ENCODE results near the gene TBC1D14. TPM values are rescaled to one million over a fixed set of nuclear protein-coding genes. Genes with fewer than 3 reads are reported as not detected.

The TBC1D14 gene
- total and polyA plus RNA-seq, 2 of the 8 experiments (the other 6 are each of a cell fraction or from before 2014, with no cell fraction given) = 45.6 to 48.2 TPM

DNA sequence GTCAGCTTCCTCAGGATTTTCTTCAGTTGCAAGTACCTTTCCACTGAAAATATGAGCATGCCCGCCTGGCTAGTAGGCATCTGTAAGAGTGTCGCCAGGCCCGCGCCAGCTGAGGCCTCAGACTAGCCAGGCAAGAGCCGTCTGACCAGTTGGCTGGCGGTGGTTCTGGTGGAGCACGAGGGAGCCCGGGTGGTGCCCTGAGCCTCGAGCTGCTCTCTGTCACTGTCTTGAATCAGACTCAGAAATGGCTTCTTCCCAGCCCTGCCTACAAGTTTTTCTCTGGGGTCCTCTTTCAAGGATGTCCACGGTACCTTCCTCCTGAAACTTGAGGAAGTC is 146.3 kb downstream of the TBC1D14 start:
- Histone ChIP-seq H2BK15ac (ENCODE audit: low read length) (no peak overlapping the region), H3K27me3 (replicated peaks in 1 of 4; ENCODE audit: control insufficient read depth in 3 of 4, extremely low read depth in 1 of 4, insufficient read depth in 3 of 4, low read length in 3 of 4) (no peaks in the 10 kb centered on the region), H3K9ac (replicated peaks in 1 of 4; ENCODE audit: extremely low read depth in 1 of 4, low read depth in 3 of 4, low read length in 3 of 4) (no peak overlapping the region), H3K79me1 (ENCODE audit: low read depth, low read length) (peaks cover 7% of the 10 kb centered on the region), H4K20me1 (replicated peaks in 1 of 2; ENCODE audit: control insufficient read depth in 1 of 2, insufficient read depth in 2 of 2, low read length in 2 of 2) (peaks cover 3 to 20% of the 10 kb centered on the region in 2 experiments), H3K18ac (ENCODE audit: extremely low read depth, low read length) (no peak overlapping the region), H4K91ac (replicated peaks; ENCODE audit: insufficient read length, low read length) (no peak overlapping the region), H2BK20ac (ENCODE audit: low read length) (no peak overlapping the region), H3K4ac (replicated peaks; ENCODE audit: insufficient read length, low read depth, low read length) (no peak overlapping the region), H3K4me3 (ENCODE audit: extremely low read depth in 1 of 4, insufficient read depth in 2 of 4, low read depth in 3 of 4, low read length in 4 of 4) (no peak overlapping the region), H3K14ac (ENCODE audit: insufficient read length) (no peak overlapping the region), H3K4me2 (ENCODE audit: insufficient read depth in 1 of 2, low read depth in 2 of 2, low read length in 2 of 2) (no peak overlapping the region), H3K27ac (ENCODE audit: low read depth, low read length) (no peak overlapping the region), H2BK120ac (replicated peaks; ENCODE audit: low read depth, low read length) (no peak overlapping the region), H3K4me1 (replicated peaks in 1 of 4; ENCODE audit: control insufficient read depth in 3 of 4, insufficient read depth in 4 of 4, low read length in 3 of 4) (no peaks in the 10 kb centered on the region; a peak in 1 of 7 replicates), H3K23ac (ENCODE audit: insufficient read length) (no peak overlapping the region), H4K8ac (ENCODE audit: extremely low read depth, insufficient read depth, low read length) (no peak overlapping the region; the same call in 1 of the 2 replicates), H2BK5ac (ENCODE audit: low read depth, low read length) (no peak overlapping the region), H3K36me3 (ENCODE audit: control insufficient read depth in 2 of 4, insufficient read depth in 4 of 4, low read length in 3 of 4) (peaks cover 8 to 22% (median 16%) of the 10 kb centered on the region in 4 experiments), H2BK12ac (ENCODE audit: low read depth, low read length) (no peak overlapping the region), H2AK5ac (ENCODE audit: low read depth, low read length) (no peak overlapping the region), H3K23me2 (ENCODE audit: low read depth, low read length) (no peaks in the 10 kb centered on the region), H3K56ac (replicated peaks; ENCODE audit: insufficient read length, low read depth, low read length) (no peak overlapping the region), H3K79me2 (ENCODE audit: control insufficient read depth in 1 of 2, insufficient read depth in 2 of 2, low read length in 2 of 2) (no peaks in the 10 kb centered on the region), H2AFZ (ENCODE audit: low read length) (no peak overlapping the region), H4K5ac (ENCODE audit: insufficient read length, low read depth, low read length) (no peak overlapping the region), H3K9me3 (ENCODE audit: insufficient read depth in 2 of 2, low read depth in 1 of 2, low read length in 1 of 2) (no peaks in the 10 kb centered on the region)
- ChIA-PET CTCF (ENCODE audit: partially characterized antibody) (interaction anchor here (0.6 to 2.4 kb wide), 8 partner anchors 10 to 409 kb away, joined by 3 to 13 read pairs (median 4); partner anchors contain the start of gene TADA2B), POLR2A (ENCODE audit: partially characterized antibody) (interaction anchor here (1.1 to 6.6 kb wide), 4 partner anchors 10 to 20 kb away, joined by 3 to 36 read pairs (median 11); partner anchors contain the start of genes GRPEL1 and TADA2B)
- 93% methylated on average over 10 of the region's 10 CpGs; no CpG with 5 or more reads in 1 of the 2 experiments for WGBS, 2 experiments (ENCODE audit: extremely low coverage in 1 of 2, insufficient coverage in 1 of 2, insufficient read length in 1 of 2, insufficient replicate concordance in 2 of 2, low coverage in 1 of 2, low lambda C conversion rate in 2 of 2, missing lambda C conversion rate in 1 of 2)
- DNase-seq (ENCODE audit: low read depth in 1 of 2, low spot score in 2 of 2) = no peak
- no peak for FAIRE-seq
- no peak for TF ChIP-seq SUZ12 (IDR thresholded peaks at IDR 0.05; ENCODE audit: low read length)
- TF ChIP-seq KDM5A (IDR thresholded peaks at IDR 0.05; ENCODE audit: low read length) = no peak
- no peak for TF ChIP-seq CBX5 (IDR thresholded peaks at IDR 0.05; ENCODE audit: low read depth, low read length)
- no peak for TF ChIP-seq CHD2 (IDR thresholded peaks at IDR 0.05; ENCODE audit: low read length)
- no peak for TF ChIP-seq CREB1 (IDR thresholded peaks at IDR 0.05)
- no peak for TF ChIP-seq RBBP5 (IDR thresholded peaks at IDR 0.05; ENCODE audit: borderline replicate concordance, low read depth, low read length)
- no peak for TF ChIP-seq KDM4A (IDR thresholded peaks at IDR 0.05; ENCODE audit: low read depth, low read length, severe bottlenecking)
- no peak for TF ChIP-seq PHF8 (conservative IDR thresholded peaks at IDR 0.05; ENCODE audit: low read depth, low read length)
- no peak for TF ChIP-seq HDAC2 (IDR thresholded peaks at IDR 0.05; ENCODE audit: borderline replicate concordance in 1 of 2, low read depth in 2 of 2, low read length in 2 of 2)
- TF ChIP-seq EGR1 (IDR thresholded peaks at IDR 0.05; ENCODE audit: borderline replicate concordance, low read depth, low read length) = no peak
- no peak for TF ChIP-seq RFX5 (IDR thresholded peaks at IDR 0.05; ENCODE audit: borderline replicate concordance, low read depth, low read length)
- TF ChIP-seq, protein P1, sequence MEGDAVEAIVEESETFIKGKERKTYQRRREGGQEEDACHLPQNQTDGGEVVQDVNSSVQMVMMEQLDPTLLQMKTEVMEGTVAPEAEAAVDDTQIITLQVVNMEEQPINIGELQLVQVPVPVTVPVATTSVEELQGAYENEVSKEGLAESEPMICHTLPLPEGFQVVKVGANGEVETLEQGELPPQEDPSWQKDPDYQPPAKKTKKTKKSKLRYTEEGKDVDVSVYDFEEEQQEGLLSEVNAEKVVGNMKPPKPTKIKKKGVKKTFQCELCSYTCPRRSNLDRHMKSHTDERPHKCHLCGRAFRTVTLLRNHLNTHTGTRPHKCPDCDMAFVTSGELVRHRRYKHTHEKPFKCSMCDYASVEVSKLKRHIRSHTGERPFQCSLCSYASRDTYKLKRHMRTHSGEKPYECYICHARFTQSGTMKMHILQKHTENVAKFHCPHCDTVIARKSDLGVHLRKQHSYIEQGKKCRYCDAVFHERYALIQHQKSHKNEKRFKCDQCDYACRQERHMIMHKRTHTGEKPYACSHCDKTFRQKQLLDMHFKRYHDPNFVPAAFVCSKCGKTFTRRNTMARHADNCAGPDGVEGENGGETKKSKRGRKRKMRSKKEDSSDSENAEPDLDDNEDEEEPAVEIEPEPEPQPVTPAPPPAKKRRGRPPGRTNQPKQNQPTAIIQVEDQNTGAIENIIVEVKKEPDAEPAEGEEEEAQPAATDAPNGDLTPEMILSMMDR (IDR thresholded peaks at IDR 0.05; ENCODE audit: control extremely low read depth in 1 of 3, insufficient read depth in 1 of 3, low read depth in 1 of 3, low read length in 3 of 3) = no peak
